Ishikawa (cell line): ENCODE data around the gene TEKT1.

Experiments
- CEBPB ChIP-seq: IDR thresholded peaks from 2 replicates; pipeline ENCODE4 v1.6.1; 2012
- CREB1 ChIP-seq: IDR thresholded peaks from 2 replicates; pipeline ENCODE4 v1.6.1; 2012; ENCODE audit warnings: low read depth
- EGR1 ChIP-seq: IDR thresholded peaks from 2 replicates; pipeline ENCODE4 v1.6.1; 2012
- EP300 ChIP-seq: IDR thresholded peaks from 2 replicates; pipeline ENCODE4 v1.6.1; 2012; ENCODE audit warnings: borderline replicate concordance
- FOXM1 ChIP-seq: IDR thresholded peaks from 2 replicates; pipeline ENCODE4 v1.6.1; 2012; ENCODE audit warnings: low read depth, borderline replicate concordance
- MAX ChIP-seq: IDR thresholded peaks from 2 replicates; pipeline ENCODE4 v1.6.1; 2012
- NFIC ChIP-seq: IDR thresholded peaks from 2 replicates; pipeline ENCODE4 v1.6.1; 2012
- RAD21 ChIP-seq: IDR thresholded peaks from 2 replicates; pipeline ENCODE4 v1.6.1; 2012; ENCODE audit warnings: low read depth
- REST ChIP-seq: IDR thresholded peaks from 2 replicates; pipeline ENCODE4 v1.6.1; 2012; ENCODE audit warnings: low read depth, mild to moderate bottlenecking
- TAF1 ChIP-seq: IDR thresholded peaks from 2 replicates; pipeline ENCODE4 v1.6.1; 2012; ENCODE audit warnings: low read depth, mild to moderate bottlenecking
- TCF12 ChIP-seq: IDR thresholded peaks from 2 replicates; pipeline ENCODE4 v1.6.1; 2012; ENCODE audit warnings: low read depth
- TEAD4 ChIP-seq: IDR thresholded peaks from 2 replicates; pipeline ENCODE4 v1.6.1; 2012
- USF1 ChIP-seq: IDR thresholded peaks from 2 replicates; pipeline ENCODE4 v1.6.1; 2012
- YY1 ChIP-seq: IDR thresholded peaks from 2 replicates; pipeline ENCODE4 v1.6.1; 2012; ENCODE audit warnings: low read depth
- ZBTB7A ChIP-seq: IDR thresholded peaks from 2 replicates; pipeline ENCODE4 v1.6.1; 2012; ENCODE audit warnings: low read depth

The TEKT1 gene

GRCh38 chr17:6862825-6863224 lies 31.3 kb upstream of the TEKT1 start:
- TF ChIP-seq YY1 (no peak), CEBPB (0 out of 2 replicates have a peak, but pooled peaks have one; percentile 32)

- TF ChIP-seq EP300, result no peak
- TF ChIP-seq MAX, result no peak
- no peak for TF ChIP-seq USF1
- no peak for TF ChIP-seq FOXM1
- TF ChIP-seq ZBTB7A, result no peak
- no peak for TF ChIP-seq RAD21
- no peak for TF ChIP-seq YY1
- no peak for TF ChIP-seq EGR1
- no peak for TF ChIP-seq CREB1
- no peak for TF ChIP-seq TCF12
- no peak for TF ChIP-seq TAF1
- no peak for TF ChIP-seq NFIC
- no peak for TF ChIP-seq TEAD4
- TF ChIP-seq REST, result no peak
- no peak for TF ChIP-seq CEBPB
Measured at GRCh38 chr17:6862122-6862521, 30.6 kb upstream of the TEKT1 start.

- TF ChIP-seq YY1 (no peak), NFIC (no peak), TAF1 (no peak), EP300 (no peak)
Measured at GRCh38 chr17:6857904-6858303, 26.4 kb upstream of the TEKT1 start.

GRCh38 chr17:6857336-6857735 lies 25.8 kb upstream of the TEKT1 start:
- TF ChIP-seq YY1 (no peak), EGR1 (no peak), MAX (no peak), FOXM1 (no peak), USF1 (no peak), CEBPB (no peak), ZBTB7A (no peak), REST (no peak), NFIC (no peak), TEAD4 (no peak), TAF1 (no peak), TCF12 (no peak), RAD21 (no peak), CREB1 (no peak), EP300 (no peak)

GRCh38 chr17:6856051-6856450 lies 24.5 kb upstream of the TEKT1 start:
- TF ChIP-seq FOXM1, result no peak
- TF ChIP-seq TEAD4, result no peak
- TF ChIP-seq REST, result no peak
- no peak for TF ChIP-seq TCF12
- TF ChIP-seq TAF1, result no peak
- no peak for TF ChIP-seq RAD21
- TF ChIP-seq MAX, result no peak
- no peak for TF ChIP-seq NFIC
- no peak for TF ChIP-seq EGR1
- no peak for TF ChIP-seq ZBTB7A
- no peak for TF ChIP-seq CREB1
- no peak for TF ChIP-seq USF1
- no peak for TF ChIP-seq YY1
- TF ChIP-seq CEBPB, result no peak
- TF ChIP-seq EP300, result no peak
